Measurements from ENCODE around the gene CNFN. TPM values are rescaled to one million over a fixed set of nuclear protein-coding genes. Genes with fewer than 3 reads are reported as not detected.

The CNFN gene
- total and polyA plus RNA-seq, 2 experiments from 2014 or later = 6.7 to 54.5 TPM

GRCh38 chr19:42421591-42422031 lies 31.5 kb upstream of the CNFN start:
- no peak overlapping the region for H2AFZ ChIP-seq
- ATAC-seq (no peak), DNase-seq (ENCODE audit: low spot score) (no peak)
- TF ChIP-seq POLR2AphosphoS5 (IDR thresholded peaks at IDR 0.05; ENCODE audit: low read depth) (no peak), CREB1 (CRISPR knock-in tag; IDR thresholded peaks at IDR 0.05; ENCODE audit: low read depth) (no peak), ZNF331 (CRISPR knock-in tag; IDR thresholded peaks at IDR 0.05; ENCODE audit: low read depth) (no peak), STAT1 (IDR thresholded peaks at IDR 0.05; ENCODE audit: unreplicated experiment) (no peak)
- H3K36me3 Mint-ChIP-seq (ENCODE audit: low read depth) = peaks cover 10% of the 10 kb centered on the region; the same call in 2 of the 3 replicates
- H3K27me3 ChIP-seq (ENCODE audit: insufficient read depth) = peaks cover 39% of the 10 kb centered on the region
- H3K9me3 Mint-ChIP-seq = peaks cover 7% of the 10 kb centered on the region; the same call in 2 of the 3 replicates
- H3K27ac ChIP-seq (ENCODE audit: low read depth) = no peak overlapping the region
- H3K4me2 ChIP-seq = no peak overlapping the region; the same call in 1 of the 2 replicates
- peaks cover 5% of the 10 kb centered on the region; the same call in 1 of the 2 replicates for H3K4me1 ChIP-seq (ENCODE audit: insufficient read depth)
- H3K79me2 ChIP-seq (replicated peaks; ENCODE audit: insufficient read depth) = no peaks in the 10 kb centered on the region
- peaks cover 25% of the 10 kb centered on the region for H3F3A ChIP-seq (replicated peaks; ENCODE audit: low read depth)
- no peak overlapping the region for H3K4me3 ChIP-seq
- peaks cover 30% of the 10 kb centered on the region for H3K4me1 Mint-ChIP-seq
- no peak overlapping the region for H3K27ac Mint-ChIP-seq
- H4K20me1 ChIP-seq (replicated peaks; ENCODE audit: insufficient read depth) = peaks cover 18% of the 10 kb centered on the region; the same call in 1 of the 2 replicates
- H3K36me3 ChIP-seq (ENCODE audit: insufficient read depth) = no peaks in the 10 kb centered on the region
- peaks cover 66% of the 10 kb centered on the region for H3K27me3 Mint-ChIP-seq (ENCODE audit: insufficient read depth, low read depth, poor library complexity)
- peak overlapping the region; percentile 94; the same call in 1 of the 3 replicates for H3K4me3 Mint-ChIP-seq
- H3K9me2 ChIP-seq (ENCODE audit: insufficient read depth) = peaks cover 4% of the 10 kb centered on the region; the same call in 1 of the 2 replicates

- Histone ChIP-seq H2AFZ (no peak overlapping the region), H4K20me1 (replicated peaks; ENCODE audit: insufficient read depth) (peaks cover 18% of the 10 kb centered on the region; the same call in 1 of the 2 replicates), H3K79me2 (replicated peaks; ENCODE audit: insufficient read depth) (no peaks in the 10 kb centered on the region), H3K4me1 (ENCODE audit: insufficient read depth) (peaks cover 5% of the 10 kb centered on the region; the same call in 1 of the 2 replicates), H3K27ac (ENCODE audit: low read depth) (no peak overlapping the region), H3F3A (replicated peaks; ENCODE audit: low read depth) (peaks cover 25% of the 10 kb centered on the region), H3K4me2 (no peak overlapping the region), H3K36me3 (ENCODE audit: insufficient read depth) (no peaks in the 10 kb centered on the region), H3K4me3 (no peak overlapping the region), H3K9me2 (ENCODE audit: insufficient read depth) (peaks cover 4% of the 10 kb centered on the region; the same call in 1 of the 2 replicates), H3K27me3 (ENCODE audit: insufficient read depth) (peaks cover 34% of the 10 kb centered on the region)
- Mint-ChIP-seq H3K9me3 (peaks cover 7% of the 10 kb centered on the region; the same call in 2 of the 3 replicates), H3K27me3 (ENCODE audit: insufficient read depth, low read depth, poor library complexity) (peaks cover 61% of the 10 kb centered on the region), H3K4me1 (peaks cover 30% of the 10 kb centered on the region), H3K4me3 (no peak overlapping the region; the same call in 2 of the 3 replicates), H3K27ac (no peak overlapping the region), H3K36me3 (ENCODE audit: low read depth) (peaks cover 10% of the 10 kb centered on the region; the same call in 2 of the 3 replicates)
- ATAC-seq = no peak
- no peak for DNase-seq (ENCODE audit: low spot score)
- TF ChIP-seq JUNB (IDR thresholded peaks at IDR 0.05; ENCODE audit: unreplicated experiment) = no peak
- no peak for TF ChIP-seq STAT1 (IDR thresholded peaks at IDR 0.05; ENCODE audit: unreplicated experiment)
- TF ChIP-seq EZH2 (IDR thresholded peaks at IDR 0.05; ENCODE audit: low read depth, unreplicated experiment) = no peak
- TF ChIP-seq NANOG (IDR thresholded peaks at IDR 0.05; ENCODE audit: borderline replicate concordance) = no peak
These were observed 31.0 kb upstream of the CNFN start for GRCh38 chr19:42421101-42421500.

- Mint-ChIP-seq H3K27ac (no peak overlapping the region), H3K4me1 (peaks cover 30% of the 10 kb centered on the region), H3K27me3 (ENCODE audit: insufficient read depth, low read depth, poor library complexity) (peaks cover 57% of the 10 kb centered on the region), H3K4me3 (peak overlapping the region; percentile 9; the same call in 1 of the 3 replicates), H3K36me3 (ENCODE audit: low read depth) (peaks cover 10% of the 10 kb centered on the region; the same call in 2 of the 3 replicates), H3K9me3 (peaks cover 7% of the 10 kb centered on the region; the same call in 2 of the 3 replicates)
- ATAC-seq = peak; percentile 4; the same call in 2 of the 3 replicates
- H3K4me2 ChIP-seq = no peak overlapping the region
- H3F3A ChIP-seq (replicated peaks; ENCODE audit: low read depth) = peaks cover 24% of the 10 kb centered on the region
- H3K79me2 ChIP-seq (replicated peaks; ENCODE audit: insufficient read depth) = no peaks in the 10 kb centered on the region
- H3K4me1 ChIP-seq (ENCODE audit: insufficient read depth) = peaks cover 5% of the 10 kb centered on the region; the same call in 1 of the 2 replicates
- peaks cover 29% of the 10 kb centered on the region for H3K27me3 ChIP-seq (ENCODE audit: insufficient read depth)
- no peaks in the 10 kb centered on the region for H3K36me3 ChIP-seq (ENCODE audit: insufficient read depth)
- peaks cover 4% of the 10 kb centered on the region; the same call in 1 of the 2 replicates for H3K9me2 ChIP-seq (ENCODE audit: insufficient read depth)
- peak; percentile 85 to 91 for TF ChIP-seq CTCF (conservative IDR thresholded peaks at IDR 0.05; ENCODE audit: low read depth in 2 of 2)
- no peak for TF ChIP-seq STAT1 (IDR thresholded peaks at IDR 0.05; ENCODE audit: unreplicated experiment)
- no peak overlapping the region for H3K27ac ChIP-seq (ENCODE audit: low read depth)
- no peak overlapping the region for H2AFZ ChIP-seq
- H3K4me3 ChIP-seq = no peak overlapping the region
- DNase-seq (ENCODE audit: low spot score) = peak; percentile 84
- peaks cover 18% of the 10 kb centered on the region; the same call in 1 of the 2 replicates for H4K20me1 ChIP-seq (replicated peaks; ENCODE audit: insufficient read depth)
These were observed 30.0 kb upstream of the CNFN start for GRCh38 chr19:42420055-42420544.
